ENCODE data around the gene MVK. TPM values are rescaled to one million over a fixed set of nuclear protein-coding genes. Genes with fewer than 3 reads are reported as not detected.

Gene MVK
- total RNA-seq, 4 donors from 2014 or later = 17.2 to 157 (median 25.4) TPM

DNA sequence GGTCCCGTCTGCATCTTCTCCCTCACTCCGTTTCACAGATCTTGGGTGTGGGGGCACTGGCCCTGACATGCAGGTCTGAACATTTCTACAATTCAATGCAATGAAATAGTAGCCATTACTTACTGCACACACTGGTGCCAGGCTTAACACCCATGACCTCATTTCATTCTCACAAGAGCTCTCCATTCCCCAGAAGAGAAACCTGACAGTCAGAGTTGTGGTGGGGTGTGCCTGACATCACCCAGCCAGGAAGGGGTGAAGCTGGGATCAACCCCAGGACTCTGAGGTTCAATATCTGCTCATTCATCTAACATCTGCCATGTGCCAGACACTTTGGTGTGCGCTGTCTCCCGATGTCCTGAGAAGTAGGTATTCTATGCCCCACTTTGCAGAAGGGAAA is 34.7 kb downstream of the MVK start:
- WGBS, 2 donors (ENCODE audit: low coverage in 1 of 2) = 94 to 100% methylated on average over 1 to 4 of the region's 4 CpGs
- Histone ChIP-seq H3K4me1 (peaks cover 0 to 5% (median 0%) of the 10 kb centered on the region in 4 donors), H3K36me3 (no peaks in the 10 kb centered on the region), H3K9me3 (no peaks in the 10 kb centered on the region), H3K4me3 (no peak overlapping the region), H3K27me3 (peaks cover 31% of the 10 kb centered on the region), H3K27ac (no peak overlapping the region)
- in situ Hi-C loops (cut with MboI; ENCODE audit: low pct_ligation_motif_present in 1 of 4, low pct_unique_long_range_greater_than_20kb in 1 of 4, low sequenced_read_pairs in 3 of 4) = loop anchor here in 2 of 4 donors (5.0 to 10.0 kb wide), 2 partner anchors 167 to 169 kb away; no protein-coding TSS in a partner anchor
- no peak for TF ChIP-seq POLR2A (IDR thresholded peaks at IDR 0.05)
- no peak for TF ChIP-seq POLR2AphosphoS5 (IDR thresholded peaks at IDR 0.05)
- TF ChIP-seq EP300 (IDR thresholded peaks at IDR 0.05; ENCODE audit: low read depth) = no peak
- TF ChIP-seq CTCF (IDR thresholded peaks at IDR 0.05) = no peak
- intact Hi-C loops (cut with DNase I; ENCODE audit: low total_unique reads) = no loop called here
- no peak for DNase-seq

DNA sequence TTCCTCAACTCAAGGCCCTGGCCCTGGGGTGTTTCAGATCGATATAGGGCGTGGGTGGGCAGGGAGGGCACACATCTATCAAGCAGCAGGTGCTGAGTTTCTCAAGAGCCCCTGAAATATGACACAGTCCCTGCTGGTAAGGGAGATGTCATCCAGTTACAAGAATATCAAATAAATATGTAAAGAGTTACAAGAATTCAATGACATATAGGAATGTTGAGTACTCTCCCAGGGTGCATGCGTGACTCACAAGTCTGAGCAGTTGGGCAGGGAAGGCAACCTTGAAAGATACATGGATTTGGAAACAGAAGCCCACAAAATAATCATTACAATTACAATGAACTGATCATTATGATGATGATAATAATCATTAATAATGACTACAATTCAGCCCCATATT is 35.2 kb downstream of the MVK start:
- Histone ChIP-seq H3K4me1 (peaks cover 0 to 5% (median 0%) of the 10 kb centered on the region in 4 donors), H3K9me3 (no peaks in the 10 kb centered on the region), H3K27ac (no peak overlapping the region), H3K4me3 (no peak overlapping the region), H3K36me3 (no peaks in the 10 kb centered on the region), H3K27me3 (peaks cover 33% of the 10 kb centered on the region)
- in situ Hi-C loops (cut with MboI; ENCODE audit: low pct_ligation_motif_present in 1 of 4, low pct_unique_long_range_greater_than_20kb in 1 of 4, low sequenced_read_pairs in 3 of 4) (loop anchor here in 2 of 4 donors (5.0 to 10.0 kb wide), 2 partner anchors 166 to 169 kb away; no protein-coding TSS in a partner anchor), intact Hi-C loops (cut with DNase I; ENCODE audit: low total_unique reads) (no loop called here)
- DNase-seq = no peak
- TF ChIP-seq EP300 (IDR thresholded peaks at IDR 0.05; ENCODE audit: low read depth) (no peak), POLR2AphosphoS5 (IDR thresholded peaks at IDR 0.05) (no peak), CTCF (IDR thresholded peaks at IDR 0.05) (no peak)
- WGBS, 2 donors (ENCODE audit: low coverage in 1 of 2) = 95% methylated on average over 3 of the region's 3 CpGs; no CpG with 5 or more reads in 1 of the 2 donors

DNA sequence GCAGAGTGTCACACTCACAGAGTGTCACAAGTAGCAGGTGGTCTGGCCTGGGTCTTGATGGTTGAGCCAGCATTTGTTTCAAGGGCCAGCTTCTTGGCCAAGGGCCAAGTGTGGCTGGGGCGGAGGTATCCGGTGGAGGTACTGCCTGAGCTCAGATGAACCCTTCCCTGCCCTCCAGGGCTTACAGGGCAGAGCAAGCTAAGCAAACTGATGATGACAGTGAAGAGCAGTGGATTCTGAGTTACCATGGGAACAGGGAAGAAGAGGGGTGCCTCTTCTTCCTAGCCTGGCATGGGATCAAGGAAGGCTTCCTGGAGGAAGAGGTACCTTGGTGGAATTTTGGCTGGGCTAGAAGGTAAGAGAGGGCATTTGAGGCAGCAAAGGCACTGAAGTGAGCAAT is 35.7 kb downstream of the MVK start:
- no peak for TF ChIP-seq CTCF (IDR thresholded peaks at IDR 0.05)
- no peak for TF ChIP-seq POLR2A (IDR thresholded peaks at IDR 0.05)
- TF ChIP-seq EP300 (IDR thresholded peaks at IDR 0.05; ENCODE audit: low read depth) = no peak
- TF ChIP-seq POLR2AphosphoS5 (IDR thresholded peaks at IDR 0.05) = no peak
- intact Hi-C loops (cut with DNase I; ENCODE audit: low total_unique reads) = no loop called here
- Histone ChIP-seq H3K4me1 (peaks cover 0 to 5% (median 0%) of the 10 kb centered on the region in 4 donors), H3K27me3 (peaks cover 37% of the 10 kb centered on the region), H3K27ac (no peak overlapping the region), H3K4me3 (no peak overlapping the region), H3K36me3 (no peaks in the 10 kb centered on the region), H3K9me3 (no peaks in the 10 kb centered on the region)
- in situ Hi-C loops (cut with MboI; ENCODE audit: low pct_ligation_motif_present in 1 of 4, low pct_unique_long_range_greater_than_20kb in 1 of 4, low sequenced_read_pairs in 3 of 4) = loop anchor here in 2 of 4 donors (5.0 to 10.0 kb wide), 2 partner anchors 165 to 168 kb away; no protein-coding TSS in a partner anchor
- 58% methylated on average over 2 of the region's 2 CpGs; no CpG with 5 or more reads in 1 of the 2 donors for WGBS, 2 donors (ENCODE audit: low coverage in 1 of 2)
- DNase-seq = no peak

DNA sequence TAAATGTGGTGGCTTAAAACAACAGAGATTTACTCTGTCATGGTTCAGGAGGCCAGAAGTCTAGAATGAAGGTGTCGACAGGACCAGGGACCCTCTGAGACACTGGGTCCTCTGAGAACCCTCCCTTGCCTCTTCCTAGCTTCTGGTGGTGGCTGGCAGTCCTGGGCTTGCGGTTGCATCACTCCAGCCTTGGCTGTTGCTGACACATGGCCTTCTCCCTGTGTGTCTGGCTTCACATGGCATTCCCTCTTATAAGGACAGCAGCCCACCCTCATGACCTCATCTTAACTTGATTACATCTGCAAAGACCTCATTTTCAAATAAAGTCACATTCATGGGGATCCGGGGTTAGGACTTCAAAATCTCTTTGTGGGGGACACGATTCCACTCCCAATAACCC is 36.9 kb downstream of the MVK start:
- Histone ChIP-seq H3K4me1 (peaks cover 0 to 5% (median 0%) of the 10 kb centered on the region in 4 donors), H3K27me3 (peaks cover 42% of the 10 kb centered on the region), H3K4me3 (no peak overlapping the region), H3K36me3 (no peaks in the 10 kb centered on the region), H3K9me3 (no peaks in the 10 kb centered on the region), H3K27ac (no peak overlapping the region)
- no peak for DNase-seq
- WGBS, 2 donors (ENCODE audit: low coverage in 1 of 2) = 83% methylated on average over 4 of the region's 4 CpGs; no CpG with 5 or more reads in 1 of the 2 donors
- TF ChIP-seq EP300 (IDR thresholded peaks at IDR 0.05; ENCODE audit: low read depth) (no peak), POLR2A (IDR thresholded peaks at IDR 0.05) (no peak), CTCF (IDR thresholded peaks at IDR 0.05) (no peak), POLR2AphosphoS5 (IDR thresholded peaks at IDR 0.05) (no peak)
- in situ Hi-C loops (cut with MboI; ENCODE audit: low pct_ligation_motif_present in 1 of 4, low pct_unique_long_range_greater_than_20kb in 1 of 4, low sequenced_read_pairs in 3 of 4) = no loop called here
- intact Hi-C loops (cut with DNase I; ENCODE audit: low total_unique reads) = loop anchor here (10.0 kb wide), 1 partner anchor 84 kb away; no protein-coding TSS in a partner anchor
